ENCODE results near the gene HES7.

DNA sequence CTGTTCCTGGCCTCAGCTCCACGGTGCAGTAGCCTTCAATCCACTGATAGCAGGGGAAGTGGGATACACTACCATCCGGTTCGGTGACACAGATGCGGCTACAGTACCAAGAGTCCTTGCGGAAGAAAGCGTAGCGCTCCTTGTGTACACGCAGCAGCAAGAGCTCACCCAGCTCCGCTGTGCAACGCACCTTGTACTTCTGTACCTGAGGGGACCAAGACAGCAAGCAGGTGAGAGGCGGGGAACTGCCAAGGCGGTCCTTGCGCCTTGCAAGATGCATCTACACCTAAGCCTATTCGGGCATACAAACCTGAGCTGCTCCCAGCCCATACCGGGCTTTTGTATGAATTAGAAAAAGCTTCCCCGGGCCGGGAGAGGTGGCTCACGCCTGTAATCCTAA is 7.1 kb downstream of the HES7 start:
- TF ChIP-seq POLR2A (IDR thresholded peaks at IDR 0.05; ENCODE audit: low read length) (no peak), NFE2L2 (conservative IDR thresholded peaks at IDR 0.05; ENCODE audit: low read length) (no peak)
- TF ChIP-seq, protein P1, sequence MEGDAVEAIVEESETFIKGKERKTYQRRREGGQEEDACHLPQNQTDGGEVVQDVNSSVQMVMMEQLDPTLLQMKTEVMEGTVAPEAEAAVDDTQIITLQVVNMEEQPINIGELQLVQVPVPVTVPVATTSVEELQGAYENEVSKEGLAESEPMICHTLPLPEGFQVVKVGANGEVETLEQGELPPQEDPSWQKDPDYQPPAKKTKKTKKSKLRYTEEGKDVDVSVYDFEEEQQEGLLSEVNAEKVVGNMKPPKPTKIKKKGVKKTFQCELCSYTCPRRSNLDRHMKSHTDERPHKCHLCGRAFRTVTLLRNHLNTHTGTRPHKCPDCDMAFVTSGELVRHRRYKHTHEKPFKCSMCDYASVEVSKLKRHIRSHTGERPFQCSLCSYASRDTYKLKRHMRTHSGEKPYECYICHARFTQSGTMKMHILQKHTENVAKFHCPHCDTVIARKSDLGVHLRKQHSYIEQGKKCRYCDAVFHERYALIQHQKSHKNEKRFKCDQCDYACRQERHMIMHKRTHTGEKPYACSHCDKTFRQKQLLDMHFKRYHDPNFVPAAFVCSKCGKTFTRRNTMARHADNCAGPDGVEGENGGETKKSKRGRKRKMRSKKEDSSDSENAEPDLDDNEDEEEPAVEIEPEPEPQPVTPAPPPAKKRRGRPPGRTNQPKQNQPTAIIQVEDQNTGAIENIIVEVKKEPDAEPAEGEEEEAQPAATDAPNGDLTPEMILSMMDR (IDR thresholded peaks at IDR 0.05), result no peak
- TF ChIP-seq, protein P2, sequence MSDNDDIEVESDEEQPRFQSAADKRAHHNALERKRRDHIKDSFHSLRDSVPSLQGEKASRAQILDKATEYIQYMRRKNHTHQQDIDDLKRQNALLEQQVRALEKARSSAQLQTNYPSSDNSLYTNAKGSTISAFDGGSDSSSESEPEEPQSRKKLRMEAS (IDR thresholded peaks at IDR 0.05), result no peak
- TF ChIP-seq, protein P3, sequence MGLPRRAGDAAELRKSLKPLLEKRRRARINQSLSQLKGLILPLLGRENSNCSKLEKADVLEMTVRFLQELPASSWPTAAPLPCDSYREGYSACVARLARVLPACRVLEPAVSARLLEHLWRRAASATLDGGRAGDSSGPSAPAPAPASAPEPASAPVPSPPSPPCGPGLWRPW (IDR thresholded peaks at IDR 0.05), result no peak

Measured in A549 (cell line).